ENCODE results near the gene GTF2F1. TPM values are rescaled to one million over a fixed set of nuclear protein-coding genes. Genes with fewer than 3 reads are reported as not detected.

GTF2F1 gene
- total and polyA plus RNA-seq, 9 of the 15 experiments (the other 6 are each of a cell fraction or from before 2014, with no cell fraction given), result 4.7 to 75.4 (median 68.4) TPM

GRCh38 chr19:6392221-6393073 lies 517 bp downstream of the GTF2F1 start (continued):
- TF ChIP-seq ZBTB34 (CRISPR knock-in tag; IDR thresholded peaks at IDR 0.05) (no peak), MAFG (tag; conservative IDR thresholded peaks at IDR 0.05) (peak; percentile 73), NR4A1 (CRISPR knock-in tag; IDR thresholded peaks at IDR 0.05) (no peak), NR4A1 (tag; IDR thresholded peaks at IDR 0.05) (no peak), ZNF780A (CRISPR knock-in tag; IDR thresholded peaks at IDR 0.05) (no peak), HDGF (IDR thresholded peaks at IDR 0.05) (no peak), ZBTB1 (CRISPR knock-in tag; IDR thresholded peaks at IDR 0.05; ENCODE audit: borderline replicate concordance, low read depth) (no peak), BRCA1 (IDR thresholded peaks at IDR 0.05) (no peak), BRCA1 (CRISPR knock-in tag; IDR thresholded peaks at IDR 0.05) (no peak), ARID1B (IDR thresholded peaks at IDR 0.05) (peak; percentile 32; the same call in 1 of the 2 replicates), GTF2E2 (tag; IDR thresholded peaks at IDR 0.05) (peak; percentile 64), SOX6 (IDR thresholded peaks at IDR 0.05) (0 out of 2 replicates have a peak, but pooled peaks have one; percentile 15), ILF3 (IDR thresholded peaks at IDR 0.05; ENCODE audit: borderline replicate concordance) (no peak), MAFK (IDR thresholded peaks at IDR 0.05; ENCODE audit: low read length) (peak; percentile 69), WHSC1 (IDR thresholded peaks at IDR 0.05; ENCODE audit: low read length) (no peak), HNRNPK (IDR thresholded peaks at IDR 0.05; ENCODE audit: low read depth, low read length, poor library complexity, severe bottlenecking) (no peak), ZNF511 (CRISPR knock-in tag; IDR thresholded peaks at IDR 0.05) (0 out of 2 replicates have a peak, but pooled peaks have one; percentile 28), MEF2D (tag; conservative IDR thresholded peaks at IDR 0.05; ENCODE audit: low read depth) (no peak), ZNF77 (CRISPR knock-in tag; IDR thresholded peaks at IDR 0.05) (no peak), HMGXB4 (CRISPR knock-in tag; IDR thresholded peaks at IDR 0.05) (no peak), ZNF79 (CRISPR knock-in tag; IDR thresholded peaks at IDR 0.05; ENCODE audit: low read depth) (no peak), RUNX1 (IDR thresholded peaks at IDR 0.05; ENCODE audit: low read depth) (no peak), PML (IDR thresholded peaks at IDR 0.05; ENCODE audit: low read length) (0 out of 2 replicates have a peak, but pooled peaks have one; percentile 12), ZNF280A (IDR thresholded peaks at IDR 0.05; ENCODE audit: low read depth, partially characterized antibody) (no peak), RBM17 (IDR thresholded peaks at IDR 0.05; ENCODE audit: borderline replicate concordance, low read depth, low read length) (no peak), GABPB1 (CRISPR knock-in tag; IDR thresholded peaks at IDR 0.05) (no peak)

All from K562 (cell line).